ENCODE results near the gene TRIO.

The TRIO gene

GRCh38 chr5:14472986-14473567 is 329.9 kb downstream of the TRIO start:
- H3K36me3 ChIP-seq (ENCODE audit: insufficient read depth, low read length), result peaks cover 97% of the 10 kb centered on the region
- H3K27me3 ChIP-seq (ENCODE audit: insufficient read depth, low read length), result no peaks in the 10 kb centered on the region
- H3K9ac ChIP-seq (ENCODE audit: low read depth, low read length), result no peak overlapping the region
- no peaks in the 10 kb centered on the region for H3K4me1 ChIP-seq (ENCODE audit: insufficient read depth, low read length)
- H3K4me3 ChIP-seq (ENCODE audit: low read length), result no peak overlapping the region
- no peaks in the 10 kb centered on the region for H3K9me3 ChIP-seq (ENCODE audit: insufficient read depth, low read depth, low read length)
- WGBS, result 97% methylated on average over 3 of the region's 3 CpGs
- H3K27ac ChIP-seq (ENCODE audit: low read depth, low read length), result no peak overlapping the region

GRCh38 chr5:14475045-14475444 is 331.9 kb downstream of the TRIO start:
- no peaks in the 10 kb centered on the region for H3K27me3 ChIP-seq (ENCODE audit: insufficient read depth, low read length)
- H3K4me3 ChIP-seq (ENCODE audit: low read length), result no peak overlapping the region
- no peaks in the 10 kb centered on the region for H3K9me3 ChIP-seq (ENCODE audit: insufficient read depth, low read depth, low read length)
- no peaks in the 10 kb centered on the region for H3K4me1 ChIP-seq (ENCODE audit: insufficient read depth, low read length)
- H3K9ac ChIP-seq (ENCODE audit: low read depth, low read length), result no peak overlapping the region
- H3K36me3 ChIP-seq (ENCODE audit: insufficient read depth, low read length), result peaks cover 99% of the 10 kb centered on the region
- no peak overlapping the region for H3K27ac ChIP-seq (ENCODE audit: low read depth, low read length)
- WGBS, result 96% methylated on average over 4 of the region's 4 CpGs

GRCh38 chr5:14476786-14477435 is 333.8 kb downstream of the TRIO start:
- Histone ChIP-seq H3K27ac (ENCODE audit: low read depth, low read length) (no peak overlapping the region), H3K9ac (ENCODE audit: low read depth, low read length) (no peak overlapping the region), H3K9me3 (ENCODE audit: insufficient read depth, low read depth, low read length) (no peaks in the 10 kb centered on the region), H3K27me3 (ENCODE audit: insufficient read depth, low read length) (no peaks in the 10 kb centered on the region), H3K4me3 (ENCODE audit: low read length) (no peak overlapping the region), H3K4me1 (ENCODE audit: insufficient read depth, low read length) (no peaks in the 10 kb centered on the region), H3K36me3 (ENCODE audit: insufficient read depth, low read length) (peaks cover 99% of the 10 kb centered on the region)
- WGBS, result 98% methylated on average over 4 of the region's 4 CpGs

GRCh38 chr5:14479143-14479696 is 336.1 kb downstream of the TRIO start:
- no peak overlapping the region for H3K9ac ChIP-seq (ENCODE audit: low read depth, low read length)
- H3K36me3 ChIP-seq (ENCODE audit: insufficient read depth, low read length), result peaks cover 99% of the 10 kb centered on the region
- no peaks in the 10 kb centered on the region for H3K9me3 ChIP-seq (ENCODE audit: insufficient read depth, low read depth, low read length)
- 92% methylated on average over 3 of the region's 3 CpGs for WGBS
- H3K27me3 ChIP-seq (ENCODE audit: insufficient read depth, low read length), result no peaks in the 10 kb centered on the region
- H3K4me1 ChIP-seq (ENCODE audit: insufficient read depth, low read length), result no peaks in the 10 kb centered on the region
- no peak overlapping the region for H3K27ac ChIP-seq (ENCODE audit: low read depth, low read length)
- no peak overlapping the region for H3K4me3 ChIP-seq (ENCODE audit: low read length)

DNA sequence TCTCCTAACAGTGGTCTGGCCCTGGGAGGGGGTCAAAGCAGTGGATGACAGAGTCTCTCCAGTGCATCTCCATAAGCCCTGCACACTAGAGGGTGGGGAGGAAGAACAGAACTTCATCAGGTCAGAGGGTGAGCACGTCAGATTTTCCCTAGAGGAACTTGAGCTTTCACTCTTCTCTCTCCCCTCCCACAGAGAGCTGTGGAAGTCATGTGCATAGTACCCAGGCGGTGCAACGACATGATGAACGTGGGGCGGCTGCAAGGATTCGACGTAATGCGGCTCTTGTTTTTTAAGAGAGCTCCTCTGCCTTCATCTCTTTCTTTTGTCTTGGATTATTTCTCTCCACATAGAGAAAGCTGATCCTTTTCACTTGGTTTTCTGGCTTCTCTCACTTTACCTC is 338.2 kb downstream of the TRIO start:
- Histone ChIP-seq H3K27ac (ENCODE audit: low read depth, low read length) (no peak overlapping the region), H3K9ac (ENCODE audit: low read depth, low read length) (no peak overlapping the region), H3K36me3 (ENCODE audit: insufficient read depth, low read length) (peaks cover 97% of the 10 kb centered on the region), H3K4me1 (ENCODE audit: insufficient read depth, low read length) (no peaks in the 10 kb centered on the region), H3K9me3 (ENCODE audit: insufficient read depth, low read depth, low read length) (no peaks in the 10 kb centered on the region), H3K4me3 (ENCODE audit: low read length) (no peak overlapping the region), H3K27me3 (ENCODE audit: insufficient read depth, low read length) (no peaks in the 10 kb centered on the region)
- 96% methylated on average over 8 of the region's 8 CpGs for WGBS

DNA sequence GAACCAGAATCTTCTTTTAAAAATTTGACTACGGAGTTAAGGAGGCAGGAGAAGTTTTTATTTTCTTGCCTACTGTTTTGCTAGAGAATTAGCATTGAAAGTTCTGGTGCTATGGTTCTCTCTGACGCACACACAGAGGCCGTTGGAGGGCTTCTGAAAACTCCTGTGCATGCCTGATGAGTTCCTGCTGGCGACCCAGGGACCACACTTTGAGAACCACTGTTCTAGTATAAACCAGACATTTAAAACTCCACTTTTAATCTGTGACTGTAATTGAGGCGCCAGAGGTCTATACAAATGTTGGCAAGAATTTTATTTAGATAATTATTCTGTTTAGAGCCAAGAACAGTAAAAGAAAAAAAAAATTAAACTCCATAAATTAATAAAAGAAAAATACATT is 338.9 kb downstream of the TRIO start:
- Histone ChIP-seq H3K9me3 (ENCODE audit: insufficient read depth, low read depth, low read length) (no peaks in the 10 kb centered on the region), H3K9ac (ENCODE audit: low read depth, low read length) (no peak overlapping the region), H3K36me3 (ENCODE audit: insufficient read depth, low read length) (peaks cover 98% of the 10 kb centered on the region), H3K27ac (ENCODE audit: low read depth, low read length) (no peak overlapping the region), H3K27me3 (ENCODE audit: insufficient read depth, low read length) (no peaks in the 10 kb centered on the region), H3K4me1 (ENCODE audit: insufficient read depth, low read length) (no peaks in the 10 kb centered on the region), H3K4me3 (ENCODE audit: low read length) (no peak overlapping the region)
- WGBS, result 92% methylated on average over 4 of the region's 5 CpGs

DNA sequence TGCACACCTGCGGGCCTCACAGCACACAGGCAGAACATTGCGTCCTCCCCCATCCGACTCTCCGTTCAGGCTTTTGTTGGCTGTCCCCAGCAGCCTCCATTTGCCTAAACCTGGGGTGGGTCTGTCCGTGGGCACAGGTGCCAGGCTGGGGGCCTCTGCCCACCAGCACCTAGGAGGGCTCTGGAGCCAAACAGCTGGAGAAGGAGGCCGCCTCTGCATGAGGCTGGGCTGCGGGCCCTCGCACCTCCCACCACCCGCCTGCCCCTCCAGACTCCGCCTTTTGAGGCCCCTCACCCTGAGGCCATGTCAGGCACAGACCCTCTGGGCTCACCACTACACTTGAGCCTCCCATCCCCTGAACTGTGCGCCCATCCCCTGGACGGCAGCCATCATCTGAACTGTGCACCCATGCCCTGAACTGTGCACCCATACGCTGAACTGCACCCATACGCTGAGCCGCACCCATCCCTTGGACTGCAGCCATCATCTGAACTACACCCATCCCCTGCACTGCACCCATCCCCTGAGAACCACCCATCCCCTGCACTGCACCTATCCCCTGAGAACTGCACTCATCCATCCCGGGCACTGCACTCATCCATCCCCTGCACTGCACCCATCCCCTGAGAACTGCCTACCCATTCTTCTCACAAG is 340.5 kb downstream of the TRIO start:
- Histone ChIP-seq H3K36me3 (ENCODE audit: insufficient read depth, low read length) (peaks cover 89% of the 10 kb centered on the region), H3K9me3 (ENCODE audit: insufficient read depth, low read depth, low read length) (no peaks in the 10 kb centered on the region), H3K4me3 (ENCODE audit: low read length) (no peak overlapping the region), H3K4me1 (ENCODE audit: insufficient read depth, low read length) (no peaks in the 10 kb centered on the region), H3K27ac (ENCODE audit: low read depth, low read length) (no peak overlapping the region), H3K27me3 (ENCODE audit: insufficient read depth, low read length) (no peaks in the 10 kb centered on the region), H3K9ac (ENCODE audit: low read depth, low read length) (no peak overlapping the region)
- 95% methylated on average over 16 of the region's 16 CpGs for WGBS

DNA sequence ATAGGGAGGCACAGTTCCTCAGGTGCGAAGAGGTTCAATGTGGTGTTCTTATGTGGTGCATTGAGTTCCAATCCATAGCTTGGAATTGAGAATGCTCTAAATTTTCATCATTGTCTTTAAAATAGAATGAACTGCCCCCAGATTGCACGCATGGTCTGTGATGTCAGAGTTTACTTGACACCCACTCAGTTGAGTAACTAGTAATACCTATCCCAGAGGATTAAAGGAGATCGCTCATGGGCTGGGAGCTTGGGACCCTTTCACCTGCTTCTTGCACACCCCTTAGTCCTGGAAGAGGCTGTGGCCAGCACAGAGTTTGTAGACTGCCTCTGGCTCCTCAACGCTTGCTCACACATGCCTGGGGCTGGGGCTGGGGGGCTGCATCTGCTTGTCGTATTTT is 343.3 kb downstream of the TRIO start:
- Histone ChIP-seq H3K36me3 (ENCODE audit: insufficient read depth, low read length) (peaks cover 87% of the 10 kb centered on the region), H3K9ac (ENCODE audit: low read depth, low read length) (no peak overlapping the region), H3K4me3 (ENCODE audit: low read length) (no peak overlapping the region), H3K9me3 (ENCODE audit: insufficient read depth, low read depth, low read length) (no peaks in the 10 kb centered on the region), H3K27me3 (ENCODE audit: insufficient read depth, low read length) (no peaks in the 10 kb centered on the region), H3K27ac (ENCODE audit: low read depth, low read length) (no peak overlapping the region; the same call in 1 of the 2 replicates), H3K4me1 (ENCODE audit: insufficient read depth, low read length) (no peaks in the 10 kb centered on the region)
- 95% methylated on average over 5 of the region's 5 CpGs for WGBS

GRCh38 chr5:14486996-14487896 is 344.1 kb downstream of the TRIO start:
- 95% methylated on average over 62 of the region's 62 CpGs for WGBS
- Histone ChIP-seq H3K9me3 (ENCODE audit: insufficient read depth, low read depth, low read length) (no peaks in the 10 kb centered on the region), H3K4me3 (ENCODE audit: low read length) (no peak overlapping the region), H3K9ac (ENCODE audit: low read depth, low read length) (no peak overlapping the region), H3K4me1 (ENCODE audit: insufficient read depth, low read length) (no peaks in the 10 kb centered on the region), H3K27me3 (ENCODE audit: insufficient read depth, low read length) (no peaks in the 10 kb centered on the region), H3K36me3 (ENCODE audit: insufficient read depth, low read length) (peaks cover 87% of the 10 kb centered on the region), H3K27ac (ENCODE audit: low read depth, low read length) (no peak overlapping the region; the same call in 1 of the 2 replicates)

DNA sequence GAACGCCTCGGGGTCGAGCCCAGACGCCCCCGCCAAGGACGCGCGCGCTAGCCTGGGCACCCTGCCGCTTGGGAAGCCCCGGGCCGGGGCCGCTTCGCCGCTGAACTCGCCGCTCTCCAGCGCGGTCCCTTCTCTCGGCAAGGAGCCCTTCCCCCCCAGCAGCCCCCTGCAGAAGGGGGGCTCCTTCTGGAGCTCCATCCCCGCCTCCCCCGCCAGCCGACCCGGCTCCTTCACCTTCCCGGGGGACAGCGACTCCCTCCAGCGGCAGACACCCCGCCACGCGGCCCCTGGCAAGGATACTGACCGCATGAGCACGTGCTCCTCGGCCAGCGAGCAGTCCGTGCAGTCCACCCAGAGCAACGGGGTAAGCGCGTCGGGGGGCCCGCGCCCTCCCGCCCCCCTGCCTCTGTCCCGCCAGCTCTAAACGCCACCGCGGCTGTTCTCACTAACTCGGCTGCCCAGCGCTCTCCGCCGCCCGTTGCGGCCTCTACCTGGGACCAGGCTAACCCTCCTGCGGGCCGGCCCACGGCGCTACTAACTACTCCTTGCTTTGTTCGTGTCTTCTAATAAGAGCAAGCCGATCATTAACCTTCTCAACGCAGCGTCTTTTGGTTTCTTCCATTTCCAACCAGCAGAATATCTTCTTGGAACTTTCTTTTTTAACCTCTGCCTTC is 344.9 kb downstream of the TRIO start:
- Histone ChIP-seq H3K4me1 (ENCODE audit: insufficient read depth, low read length) (no peaks in the 10 kb centered on the region), H3K9me3 (ENCODE audit: insufficient read depth, low read depth, low read length) (no peaks in the 10 kb centered on the region), H3K36me3 (ENCODE audit: insufficient read depth, low read length) (peaks cover 87% of the 10 kb centered on the region), H3K27ac (ENCODE audit: low read depth, low read length) (no peak overlapping the region), H3K9ac (ENCODE audit: low read depth, low read length) (no peak overlapping the region), H3K4me3 (ENCODE audit: low read length) (no peak overlapping the region), H3K27me3 (ENCODE audit: insufficient read depth, low read length) (no peaks in the 10 kb centered on the region)
- WGBS, result 96% methylated on average over 60 of the region's 60 CpGs
